Calu3 (cell line): Measurements from ENCODE around the gene BTBD3. TPM values are rescaled to one million over a fixed set of nuclear protein-coding genes. Genes with fewer than 3 reads are reported as not detected.

Experiments used
- BruUV-seq: library from RNA; stranded (reverse); fragments of 400-500 nt; replicated peaks from 2 replicates; lab custom pipeline; 2021; lab: Mats Ljungman, UMichigan
- CTCF ChIA-PET: fragments of 300-600 bp; sonication (Branson Sonifier 250); formaldehyde crosslinking; loops from one replicate; lab custom pipeline; 2022; ENCODE audit warnings: antibody characterized with exemption; lab: Charles Lee
- DNase-seq: peaks from one replicate; pipeline ENCODE4 v3.0.0; 2022
- H3K27ac Mint-ChIP-seq: one replicate; pipeline ENCODE4 v1.8.0; 2022; ENCODE audit warnings: mixed read lengths; ENCODE audit not compliant: unreplicated experiment
- H3K27me3 Mint-ChIP-seq: one replicate; pipeline ENCODE4 v1.8.0; 2022; ENCODE audit warnings: mixed read lengths; ENCODE audit not compliant: unreplicated experiment
- H3K36me3 Mint-ChIP-seq: one replicate; pipeline ENCODE4 v1.8.0; 2022; ENCODE audit warnings: mild to moderate bottlenecking, moderate library complexity, mixed read lengths; ENCODE audit not compliant: insufficient read depth, unreplicated experiment
- H3K4me1 Mint-ChIP-seq: one replicate; pipeline ENCODE4 v1.8.0; 2022; ENCODE audit warnings: mild to moderate bottlenecking, low read depth, mixed read lengths; ENCODE audit not compliant: unreplicated experiment
- H3K4me3 Mint-ChIP-seq: one replicate; pipeline ENCODE4 v1.8.0; 2022; ENCODE audit warnings: mild to moderate bottlenecking, low read depth, moderate library complexity, mixed read lengths; ENCODE audit not compliant: unreplicated experiment
- H3K9me3 Mint-ChIP-seq: one replicate; pipeline ENCODE4 v1.8.0; 2022; ENCODE audit warnings: low read depth, mixed read lengths; ENCODE audit not compliant: unreplicated experiment
- intact Hi-C: fragments of 100-400 bp; cut with micrococcal nuclease; formaldehyde crosslinking; loops from one replicate; pipeline ENCODE4 v1.10.0; 2022; ENCODE audit not compliant: unreplicated experiment
- total RNA-seq: library from RNA; stranded (reverse); gene quantifications from 2 replicates; pipeline ENCODE4 v1.2.3, GENCODE V29; 2022
- TF ChIP-seq, protein P1 (sequence below): fragments of 200-600 bp; IDR thresholded peaks from one replicate; pipeline ENCODE4 v1.8.0; 2022; ENCODE audit warnings: antibody characterized with exemption; ENCODE audit not compliant: unreplicated experiment

The BTBD3 gene
- total RNA-seq, 1 experiment from 2014 or later: 38.2 TPM

- TF ChIP-seq, protein P1, sequence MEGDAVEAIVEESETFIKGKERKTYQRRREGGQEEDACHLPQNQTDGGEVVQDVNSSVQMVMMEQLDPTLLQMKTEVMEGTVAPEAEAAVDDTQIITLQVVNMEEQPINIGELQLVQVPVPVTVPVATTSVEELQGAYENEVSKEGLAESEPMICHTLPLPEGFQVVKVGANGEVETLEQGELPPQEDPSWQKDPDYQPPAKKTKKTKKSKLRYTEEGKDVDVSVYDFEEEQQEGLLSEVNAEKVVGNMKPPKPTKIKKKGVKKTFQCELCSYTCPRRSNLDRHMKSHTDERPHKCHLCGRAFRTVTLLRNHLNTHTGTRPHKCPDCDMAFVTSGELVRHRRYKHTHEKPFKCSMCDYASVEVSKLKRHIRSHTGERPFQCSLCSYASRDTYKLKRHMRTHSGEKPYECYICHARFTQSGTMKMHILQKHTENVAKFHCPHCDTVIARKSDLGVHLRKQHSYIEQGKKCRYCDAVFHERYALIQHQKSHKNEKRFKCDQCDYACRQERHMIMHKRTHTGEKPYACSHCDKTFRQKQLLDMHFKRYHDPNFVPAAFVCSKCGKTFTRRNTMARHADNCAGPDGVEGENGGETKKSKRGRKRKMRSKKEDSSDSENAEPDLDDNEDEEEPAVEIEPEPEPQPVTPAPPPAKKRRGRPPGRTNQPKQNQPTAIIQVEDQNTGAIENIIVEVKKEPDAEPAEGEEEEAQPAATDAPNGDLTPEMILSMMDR: no peak
- H3K4me3 Mint-ChIP-seq: no peak overlapping the region
These were observed 725 bp downstream of the BTBD3 start for GRCh38 chr20:11918391-11918845.

DNA sequence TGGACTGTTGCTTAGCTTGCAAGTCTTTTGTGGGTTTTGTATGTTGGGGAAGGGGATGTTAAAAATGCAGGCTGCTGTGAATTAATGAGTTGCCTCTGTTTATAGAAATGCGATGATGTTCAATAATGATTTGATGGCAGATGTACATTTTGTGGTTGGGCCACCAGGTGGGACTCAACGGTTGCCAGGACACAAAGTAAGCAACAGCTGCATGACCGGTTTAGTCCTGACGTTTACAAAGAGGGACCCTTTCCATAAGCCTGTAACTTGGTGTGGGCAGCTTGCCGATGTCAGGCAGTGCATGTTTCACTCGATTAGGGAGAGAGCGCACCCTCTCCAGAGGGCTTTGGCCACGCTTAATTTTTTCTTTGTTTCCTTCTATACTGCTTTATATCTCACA is 1.3 kb downstream of the BTBD3 start:
- no TSS peak for BruUV-seq
- Mint-ChIP-seq H3K27me3 (no peaks in the 10 kb centered on the region), H3K9me3 (no peaks in the 10 kb centered on the region), H3K4me3 (no peak overlapping the region), H3K4me1 (no peaks in the 10 kb centered on the region), H3K27ac (no peak overlapping the region), H3K36me3 (no peaks in the 10 kb centered on the region)
- TF ChIP-seq, protein P1: no peak
- DNase-seq: no peak
- intact Hi-C loops: loop anchor here (10.0 kb wide), 2 partner anchors 196 to 334 kb away; no protein-coding TSS in a partner anchor
- CTCF ChIA-PET: no interaction called here

More at GRCh38 chr20:11918391-11918845, 725 bp downstream of the BTBD3 start:
- CTCF ChIA-PET: no interaction called here
- Mint-ChIP-seq H3K9me3 (no peaks in the 10 kb centered on the region), H3K4me1 (no peaks in the 10 kb centered on the region), H3K27ac (no peak overlapping the region), H3K36me3 (no peaks in the 10 kb centered on the region), H3K27me3 (no peaks in the 10 kb centered on the region)
- BruUV-seq: no TSS peak
- intact Hi-C loops: loop anchor here (10.0 kb wide), 2 partner anchors 196 to 334 kb away; no protein-coding TSS in a partner anchor
- no peak for DNase-seq

DNA sequence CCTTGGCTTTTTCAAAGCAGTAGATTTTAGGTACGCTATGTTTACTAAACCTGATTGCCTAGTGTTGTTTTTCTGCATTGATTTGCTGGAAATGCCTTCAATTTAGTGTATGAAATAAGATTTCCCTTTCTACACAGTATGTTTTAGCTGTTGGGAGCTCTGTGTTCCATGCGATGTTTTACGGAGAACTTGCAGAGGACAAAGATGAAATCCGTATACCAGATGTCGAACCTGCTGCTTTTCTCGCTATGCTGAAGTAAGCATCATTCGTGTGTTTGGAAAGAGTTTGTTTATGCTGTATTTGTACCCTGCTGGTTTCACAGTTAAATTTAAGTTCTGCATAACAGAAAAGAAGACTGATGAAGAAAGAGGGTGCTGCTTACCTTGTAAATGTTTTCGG is 1.9 kb downstream of the BTBD3 start:
- Mint-ChIP-seq H3K4me1 (no peaks in the 10 kb centered on the region), H3K9me3 (no peaks in the 10 kb centered on the region), H3K4me3 (no peak overlapping the region), H3K27ac (no peak overlapping the region), H3K27me3 (no peaks in the 10 kb centered on the region), H3K36me3 (no peaks in the 10 kb centered on the region)
- no peak for DNase-seq
- intact Hi-C loops: loop anchor here (10.0 kb wide), 2 partner anchors 195 to 335 kb away; no protein-coding TSS in a partner anchor
- CTCF ChIA-PET: no interaction called here
- BruUV-seq: no TSS peak
- TF ChIP-seq, protein P1: no peak

GRCh38 chr20:11920083-11920482 is 2.4 kb downstream of the BTBD3 start:
- H3K4me3 Mint-ChIP-seq: no peak overlapping the region

More at GRCh38 chr20:11920083-11920482, 2.4 kb downstream of the BTBD3 start:
- TF ChIP-seq, protein P1: no peak
- Mint-ChIP-seq H3K9me3 (no peaks in the 10 kb centered on the region), H3K27me3 (no peaks in the 10 kb centered on the region), H3K36me3 (no peaks in the 10 kb centered on the region), H3K4me1 (no peaks in the 10 kb centered on the region), H3K27ac (no peak overlapping the region)
- CTCF ChIA-PET: no interaction called here
- BruUV-seq: no TSS peak
- intact Hi-C loops: no loop called here
- no peak for DNase-seq
